NCI-H2081 treated with DMSO at 0.1 percent for 48 hours (cell line): Measurements from ENCODE around the gene MYO5C.
"Not testable (repeated sequence)": the region's sequence is repeated elsewhere in the genome, so short reads cannot be mapped to it uniquely, and the experiment has no call there.

Source experiments
- DNase-seq: peaks from one replicate; lab custom pipeline; 2025; lab: John Stamatoyannopoulos, UW

The MYO5C gene

DNA sequence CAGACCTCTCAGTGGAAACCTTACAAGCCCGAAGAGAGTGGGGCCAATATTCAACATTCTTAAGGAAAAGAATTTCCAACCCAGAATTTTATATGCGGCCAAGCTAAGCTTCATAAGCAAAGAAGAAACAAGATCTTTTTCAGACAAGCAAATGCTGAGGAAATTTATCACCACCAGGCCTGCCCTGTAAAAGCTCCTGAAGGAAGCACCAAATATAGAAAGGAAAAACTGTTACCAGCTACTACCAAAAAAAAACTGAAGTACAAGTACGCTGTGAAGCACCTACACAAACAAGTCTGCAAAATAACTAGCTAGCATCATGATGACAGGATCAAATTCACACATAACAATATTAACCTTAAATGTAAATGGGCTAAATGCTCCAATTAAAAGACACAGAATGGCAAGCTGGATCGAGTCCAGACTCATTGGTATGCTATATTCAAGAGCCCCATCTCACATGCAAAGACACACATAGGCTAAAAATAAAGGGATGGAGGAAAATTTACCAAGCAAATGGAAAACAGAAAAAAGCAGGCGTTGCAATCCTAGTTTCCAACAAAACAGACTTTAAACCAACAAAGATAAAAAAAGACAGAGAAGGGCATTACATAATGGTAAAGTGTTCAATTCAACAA is 130.0 kb downstream of the MYO5C start:
- not testable (repeated sequence) for DNase-seq

DNA sequence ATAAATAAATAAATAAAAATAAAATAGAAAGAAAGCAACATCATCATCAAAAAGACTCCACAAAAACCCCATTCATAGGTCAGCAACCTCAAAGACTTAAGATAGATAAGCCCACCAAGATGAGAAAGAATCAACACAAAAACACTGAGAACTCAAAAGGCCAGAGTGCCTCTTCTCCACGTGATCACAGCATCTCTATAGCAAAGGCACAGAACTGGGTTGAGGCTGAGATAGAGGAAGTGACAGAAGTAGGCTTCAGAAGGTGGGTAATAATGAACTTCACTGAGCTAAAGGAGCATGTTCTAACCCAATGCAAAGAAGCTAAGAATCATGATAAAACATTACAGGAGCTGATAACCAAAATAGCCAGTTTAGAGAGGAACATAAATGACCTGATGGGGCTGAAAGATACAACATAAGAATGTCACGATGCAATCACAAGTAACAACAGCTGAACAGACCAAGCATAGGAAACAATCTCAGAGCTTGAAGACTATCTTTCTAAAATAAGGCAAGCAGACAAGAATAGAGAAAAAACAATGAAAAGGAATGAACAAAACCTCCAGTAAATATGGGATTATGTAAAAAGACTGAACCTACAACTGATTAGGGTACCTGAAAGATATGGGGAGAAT is 130.9 kb downstream of the MYO5C start:
- DNase-seq: no peak

DNA sequence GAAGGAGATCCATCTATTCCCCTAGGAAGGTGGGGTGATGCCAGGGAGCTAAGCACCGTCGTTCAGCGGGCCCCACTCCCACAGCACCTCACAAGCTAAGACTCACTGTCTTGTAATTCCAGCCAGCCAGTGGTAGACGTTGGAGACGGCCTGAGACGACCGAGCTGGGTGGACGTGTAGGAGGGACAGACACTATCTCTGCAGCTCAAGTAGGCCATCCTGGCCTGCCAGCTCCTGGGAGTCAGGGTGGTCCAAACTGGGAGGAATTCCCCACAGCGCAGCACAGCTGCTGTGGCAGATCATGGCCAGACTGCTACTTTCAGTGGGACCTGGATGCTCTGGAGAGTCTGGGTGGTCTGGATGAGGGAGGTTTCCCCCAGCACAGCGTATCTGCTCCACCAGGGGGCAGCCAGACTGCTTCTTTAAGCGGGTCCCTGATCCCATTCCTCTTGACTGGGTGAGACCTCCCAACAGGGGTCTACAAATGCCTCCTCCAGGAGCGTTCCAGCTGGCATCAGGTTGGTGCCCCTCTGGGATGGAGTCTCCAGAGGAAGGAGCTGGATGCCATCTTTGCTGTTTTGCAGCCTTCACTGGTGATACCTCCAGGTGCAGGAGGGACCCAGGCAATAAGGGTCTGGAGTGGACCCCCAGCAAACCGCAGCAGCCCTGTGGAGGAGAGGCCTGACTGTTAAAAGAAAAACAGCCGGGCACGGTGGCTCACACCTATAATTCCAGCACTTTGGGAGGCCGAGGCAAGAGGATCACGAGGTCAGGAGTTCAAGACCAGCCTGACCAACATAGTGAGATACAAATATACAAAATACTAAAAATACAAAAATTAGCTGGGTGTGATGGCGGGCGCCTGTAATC is 132.0 kb downstream of the MYO5C start:
- DNase-seq: no peak

DNA sequence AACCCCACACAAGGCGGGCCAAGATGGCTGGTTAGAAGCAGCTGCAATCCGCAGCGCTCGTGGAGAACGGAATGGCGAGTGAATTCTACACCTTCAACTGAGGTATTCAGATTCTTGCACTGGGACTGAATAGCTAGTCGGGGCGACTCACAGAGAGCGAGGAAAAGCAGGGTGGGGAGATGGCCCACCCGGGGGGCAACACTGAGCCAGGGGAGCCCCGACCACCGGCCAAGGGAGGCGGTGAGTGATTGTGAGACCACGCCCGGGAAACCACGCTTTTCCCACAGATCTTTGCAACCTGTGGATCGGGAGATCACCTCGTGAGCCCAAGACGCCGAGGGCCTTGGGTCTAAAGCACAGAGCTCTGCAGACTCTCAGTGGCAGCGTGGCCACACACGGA is 132.7 kb downstream of the MYO5C start:
- no peak for DNase-seq

DNA sequence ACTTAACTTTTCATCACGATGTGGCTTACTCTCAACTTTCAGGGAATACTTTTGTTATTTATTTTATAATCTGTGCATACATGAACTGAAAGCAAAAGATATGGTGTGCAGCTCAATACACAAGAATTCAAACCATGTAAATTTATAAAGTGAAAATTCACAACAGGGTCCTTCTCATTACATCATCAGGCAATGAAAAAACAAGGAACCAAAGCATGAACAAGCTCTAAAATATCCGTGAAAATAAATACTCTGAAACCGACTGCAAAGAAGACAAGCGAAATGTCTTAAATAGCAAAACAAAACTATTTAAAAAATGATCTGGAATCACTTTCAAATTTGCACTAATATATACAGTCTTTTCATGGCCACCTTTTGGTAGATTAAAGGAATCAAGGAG is 133.3 kb downstream of the MYO5C start:
- no peak for DNase-seq

DNA sequence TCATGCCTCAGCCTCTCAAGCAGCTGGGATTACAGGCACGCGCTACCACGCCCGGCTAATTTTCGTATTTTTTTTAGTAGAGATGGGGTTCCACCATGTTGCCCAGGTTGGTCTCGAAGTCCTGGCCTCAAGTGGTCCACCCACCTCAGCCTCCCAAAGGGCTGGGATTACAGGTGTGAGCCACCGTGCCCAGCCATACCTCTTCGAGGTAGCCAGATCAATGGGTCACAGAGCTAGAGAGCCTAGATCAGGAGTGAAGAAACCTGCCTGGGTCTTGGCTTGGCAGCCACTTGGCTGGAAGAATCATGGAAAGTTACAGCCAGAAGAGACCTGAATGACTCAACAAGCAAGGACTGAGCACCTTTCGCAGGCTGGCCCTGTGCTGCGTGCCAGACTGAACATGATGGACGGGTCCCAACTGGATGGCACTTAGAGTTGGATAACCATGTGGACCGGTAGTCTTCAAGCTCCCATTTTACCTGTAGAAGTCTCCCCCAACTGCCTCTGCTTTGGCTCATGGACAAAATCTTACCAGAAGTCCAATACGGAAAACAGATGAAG is 134.1 kb downstream of the MYO5C start:
- DNase-seq: no peak

DNA sequence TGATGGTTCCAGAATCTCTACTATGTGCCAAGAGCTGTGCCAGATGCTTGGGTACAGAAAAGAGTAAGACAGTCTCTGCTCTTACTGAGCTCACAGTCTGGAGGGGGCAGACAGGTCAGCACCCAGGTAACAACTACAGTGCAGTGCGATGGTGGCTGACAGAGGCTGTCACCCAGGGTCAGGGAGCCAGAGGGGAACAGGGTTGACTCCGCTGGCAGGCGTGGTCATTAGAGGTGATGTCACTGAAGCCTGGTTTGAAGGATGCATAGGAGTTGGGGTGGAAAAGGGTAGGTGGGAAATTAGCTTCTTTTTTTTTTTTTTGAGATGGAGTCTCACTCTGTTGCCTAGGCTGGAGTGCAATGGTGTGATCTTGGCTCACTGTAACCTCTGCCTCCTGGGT is 136.0 kb downstream of the MYO5C start:
- no peak for DNase-seq

DNA sequence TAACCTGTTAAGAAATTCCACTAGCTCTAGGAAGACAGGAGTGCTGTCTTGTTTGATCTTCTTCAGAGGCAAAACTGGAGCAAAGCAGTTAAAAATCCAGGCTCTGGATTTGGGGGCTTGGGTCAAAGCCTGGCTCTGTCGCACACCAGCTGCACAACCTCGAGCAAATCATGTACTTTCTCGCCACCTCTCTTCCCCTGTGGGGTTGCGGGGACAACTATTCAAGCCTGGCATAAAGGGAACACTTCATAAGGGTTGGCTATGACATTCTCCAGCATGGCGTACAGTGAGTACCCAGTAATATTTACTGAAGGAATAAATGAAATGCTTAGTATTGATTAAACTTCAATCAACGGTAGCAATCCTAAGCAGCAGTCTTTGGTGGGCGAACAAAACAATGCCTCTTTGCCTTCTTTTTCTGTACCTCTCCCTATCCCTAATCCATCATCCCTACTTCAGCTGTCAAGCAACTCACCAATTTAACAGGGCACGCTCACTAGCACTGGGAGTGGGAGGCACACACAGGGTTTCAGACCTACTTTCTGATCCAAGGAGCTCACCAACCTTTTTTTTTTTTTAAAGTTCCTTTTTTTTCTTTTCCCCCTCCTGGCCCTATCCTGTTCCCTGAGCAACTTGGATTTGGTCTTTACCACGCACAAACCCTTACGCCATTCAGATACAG is 137.4 kb downstream of the MYO5C start:
- no peak for DNase-seq

DNA sequence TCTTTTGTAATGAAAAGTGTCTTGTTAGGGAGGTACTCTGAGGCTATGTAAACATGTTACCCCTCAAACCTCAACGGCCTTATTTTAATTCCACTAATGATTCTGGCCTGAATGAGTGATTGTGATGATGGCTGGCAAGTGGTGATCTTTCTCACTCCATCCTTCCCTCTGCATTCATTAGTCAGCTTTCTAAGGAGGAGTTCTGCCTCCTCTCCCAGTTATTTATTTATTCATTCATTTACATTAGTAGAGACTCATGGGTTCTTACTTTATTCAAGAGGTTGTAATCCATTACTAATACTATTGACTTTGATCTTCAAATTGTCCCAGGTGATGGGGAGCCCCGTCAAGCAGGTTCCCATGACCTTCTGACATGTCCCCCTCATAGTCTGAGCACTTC is 139.7 kb downstream of the MYO5C start:
- DNase-seq: no peak

DNA sequence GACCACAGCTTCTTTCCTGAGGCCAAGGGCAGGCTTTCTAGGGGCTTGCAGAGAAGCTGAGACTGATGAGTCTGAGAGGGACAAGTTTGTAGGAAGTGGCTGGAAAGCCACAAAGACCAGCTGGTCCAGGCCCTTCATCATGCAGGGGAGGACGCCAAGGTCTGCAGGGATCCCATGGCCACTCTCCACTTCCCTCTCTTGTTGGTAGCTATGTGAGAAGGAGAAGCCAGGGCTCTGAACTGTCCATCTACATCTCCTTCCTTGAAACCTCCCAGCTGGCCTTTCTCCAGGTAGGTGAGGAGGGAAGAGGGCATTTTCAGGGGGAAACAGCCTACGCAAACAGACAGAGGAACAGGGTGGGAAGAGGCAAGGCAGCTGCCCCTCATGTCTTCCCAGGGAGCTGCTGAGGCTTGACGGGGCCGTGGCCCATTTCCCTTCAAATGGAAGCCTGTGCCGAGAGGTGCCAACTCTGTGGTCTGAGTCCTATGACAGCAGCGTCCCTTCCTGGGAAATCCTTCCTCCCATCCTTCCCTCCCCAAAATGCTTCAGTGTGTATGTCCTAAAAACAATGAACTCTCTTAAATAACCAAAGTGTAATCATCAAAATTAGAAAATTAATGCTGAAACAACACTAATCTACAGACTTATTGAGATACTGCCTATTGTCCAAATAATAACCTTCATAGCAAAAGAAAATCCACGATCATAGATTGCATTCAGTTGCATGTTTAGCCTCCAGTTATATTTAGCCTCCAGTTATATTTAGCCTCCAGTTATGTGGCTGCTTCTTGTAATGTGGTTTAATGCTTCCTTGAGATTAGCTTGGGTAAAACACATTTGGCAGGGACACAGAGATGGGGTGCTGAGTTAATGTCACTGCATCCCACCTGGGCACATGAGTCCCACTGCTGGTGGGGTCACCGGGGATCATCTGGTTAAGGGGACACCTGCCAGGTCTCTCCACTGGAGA is 140.4 kb downstream of the MYO5C start:
- no peak for DNase-seq

DNA sequence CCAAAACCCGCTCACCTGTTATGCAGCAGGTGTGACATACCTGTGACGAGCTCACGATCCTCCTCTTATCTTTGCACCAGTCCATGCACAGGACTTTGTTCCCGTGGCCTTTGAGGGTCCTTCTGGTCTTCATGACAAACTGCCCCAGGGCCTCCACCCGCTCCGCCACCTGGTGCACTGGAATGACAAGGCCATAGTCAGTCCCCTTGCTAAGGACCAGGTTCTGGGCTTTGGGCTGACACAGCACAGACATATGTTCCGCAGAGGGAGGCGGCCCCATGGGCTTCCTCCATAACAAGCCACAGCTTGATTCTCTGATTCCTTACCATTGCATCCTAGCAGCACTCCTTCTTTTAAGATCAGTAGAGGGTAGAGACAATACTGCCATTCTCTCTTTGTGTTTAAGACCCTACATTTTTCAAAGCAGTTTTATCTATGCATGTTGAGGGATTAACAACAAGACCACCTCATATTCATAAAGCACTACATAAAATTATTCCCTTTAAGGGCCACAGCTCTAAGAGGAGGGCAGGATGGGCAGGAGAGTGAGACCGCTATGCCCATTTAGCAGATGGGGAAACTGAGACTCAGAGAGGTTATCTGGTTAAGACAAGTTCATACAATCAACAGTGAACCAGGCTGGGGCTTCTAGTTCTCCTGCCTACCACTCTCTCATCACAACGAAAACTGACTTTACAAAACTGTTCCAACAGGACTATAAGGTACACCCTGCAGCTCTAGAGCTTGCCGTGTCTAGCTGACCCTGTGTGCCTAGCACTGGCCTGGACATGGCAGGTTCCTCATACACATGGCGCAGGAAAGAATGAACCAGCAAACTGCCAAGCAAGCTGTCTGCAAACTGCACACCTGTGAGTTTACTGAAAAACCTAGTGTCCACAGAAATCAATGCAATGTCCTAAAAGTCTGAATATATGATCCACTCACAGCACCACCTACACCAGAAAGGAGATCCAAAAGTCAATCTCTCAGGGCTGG is 141.4 kb downstream of the MYO5C start:
- DNase-seq: no peak

DNA sequence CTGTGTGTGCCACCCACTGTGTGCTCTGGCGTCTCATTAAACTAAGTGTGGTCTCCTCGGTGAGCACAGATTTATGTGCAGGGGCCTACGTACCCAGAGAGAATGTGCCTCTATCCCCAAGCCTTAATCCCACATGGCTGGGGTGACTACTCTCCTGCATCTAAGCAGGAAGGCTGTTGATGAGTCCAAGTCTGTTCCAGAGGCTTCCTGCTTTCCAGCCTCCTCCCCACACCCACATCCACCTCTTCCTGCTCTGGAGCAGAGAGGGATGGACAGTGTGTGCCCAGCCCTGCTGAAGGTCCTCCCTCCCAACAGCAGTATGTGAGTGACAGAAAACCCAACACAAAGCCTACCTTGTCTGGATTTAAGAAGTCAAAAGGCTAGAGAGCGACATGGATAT is 144.3 kb downstream of the MYO5C start:
- no peak for DNase-seq

DNA sequence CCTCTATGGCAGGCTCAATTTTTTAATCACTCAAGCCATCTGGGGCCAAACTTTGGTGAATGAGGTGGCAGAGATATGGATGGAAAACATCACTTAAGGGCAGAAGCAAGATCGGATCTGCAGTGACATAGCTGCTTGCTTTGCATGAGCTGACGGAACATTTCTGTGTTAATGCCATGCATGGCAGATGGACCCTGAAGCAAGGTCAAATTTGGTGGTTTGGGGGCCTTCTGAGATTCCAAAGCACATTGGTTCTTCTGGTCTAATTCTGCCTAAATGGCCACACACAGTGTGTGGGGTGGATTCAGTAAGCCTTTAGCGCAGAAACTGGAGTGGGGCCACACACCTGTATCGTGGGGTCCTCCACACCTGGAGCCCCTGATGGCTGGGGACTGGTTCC is 144.7 kb downstream of the MYO5C start:
- DNase-seq: no peak

DNA sequence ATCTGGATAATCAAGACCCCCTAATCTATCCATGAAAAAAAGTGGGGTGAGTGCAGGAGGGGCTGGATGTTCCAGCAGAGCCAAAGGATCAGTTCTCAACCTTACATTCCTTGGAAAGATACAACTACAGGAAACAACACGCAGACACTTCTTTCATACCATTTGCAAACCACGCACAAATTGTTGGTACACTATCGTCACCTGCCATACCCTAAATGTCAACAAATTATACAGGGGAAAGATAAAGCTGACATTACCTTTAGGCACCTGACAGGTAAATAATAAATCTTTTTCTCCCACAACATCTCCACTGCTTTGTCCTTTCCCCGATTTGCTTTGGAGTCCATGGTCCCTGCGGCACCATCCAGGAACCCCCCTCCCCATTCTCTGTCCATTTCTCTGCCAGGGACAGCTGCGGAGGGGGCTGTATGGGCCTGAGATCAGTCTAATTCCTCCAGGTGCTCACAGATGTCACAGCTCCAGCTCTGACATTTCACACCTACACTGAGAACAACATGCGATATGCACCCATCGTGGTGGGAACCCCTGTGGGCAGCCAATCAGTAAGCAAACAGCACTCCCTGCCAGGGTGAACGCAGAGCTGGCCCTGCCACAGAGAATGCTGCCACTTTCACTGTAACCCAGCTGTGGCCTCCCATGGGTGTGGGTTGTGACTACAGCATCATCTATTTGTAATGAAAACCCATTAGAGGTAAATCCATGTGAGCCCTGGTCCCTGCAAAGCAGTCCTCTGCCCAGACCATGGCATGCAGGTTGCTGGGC is 145.4 kb downstream of the MYO5C start:
- no peak for DNase-seq

DNA sequence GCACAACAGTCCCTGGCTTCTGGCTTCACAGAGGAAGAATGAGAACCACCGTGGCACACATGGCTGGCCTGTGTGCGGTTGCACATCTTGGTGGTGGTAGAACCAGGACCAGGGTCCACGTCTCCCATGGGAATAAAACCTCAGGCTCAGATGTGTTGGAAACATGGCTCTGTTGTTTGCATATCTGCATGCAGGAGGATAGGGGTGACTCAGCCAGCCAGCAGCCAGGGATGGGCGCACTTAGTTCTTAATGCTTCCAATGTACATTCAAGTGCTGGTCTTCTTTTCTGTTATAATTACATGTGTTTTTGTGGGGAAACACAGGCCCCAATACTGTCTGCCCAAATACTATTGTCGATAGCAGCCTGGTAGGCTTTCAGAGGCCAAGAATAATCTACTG is 147.2 kb downstream of the MYO5C start:
- DNase-seq: no peak

DNA sequence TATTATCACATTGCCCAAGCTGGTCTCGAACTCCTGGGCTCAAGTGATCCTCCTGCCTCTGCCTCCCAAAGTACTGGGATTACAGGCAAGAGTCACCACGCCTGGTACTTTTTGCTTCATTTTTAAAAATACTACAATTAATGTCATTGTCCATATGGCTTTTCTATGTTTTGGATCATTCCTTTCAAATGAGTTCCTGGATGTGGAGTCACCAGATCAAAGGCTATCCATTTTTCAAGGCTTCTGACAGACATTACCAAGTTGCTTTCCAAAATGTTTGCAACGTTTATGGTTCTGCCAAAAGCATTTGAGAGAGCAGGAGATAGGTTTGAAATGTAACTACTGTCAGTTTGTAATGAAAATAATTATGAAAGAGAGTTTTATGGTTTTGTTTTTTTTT is 148.8 kb downstream of the MYO5C start:
- DNase-seq: no peak

DNA sequence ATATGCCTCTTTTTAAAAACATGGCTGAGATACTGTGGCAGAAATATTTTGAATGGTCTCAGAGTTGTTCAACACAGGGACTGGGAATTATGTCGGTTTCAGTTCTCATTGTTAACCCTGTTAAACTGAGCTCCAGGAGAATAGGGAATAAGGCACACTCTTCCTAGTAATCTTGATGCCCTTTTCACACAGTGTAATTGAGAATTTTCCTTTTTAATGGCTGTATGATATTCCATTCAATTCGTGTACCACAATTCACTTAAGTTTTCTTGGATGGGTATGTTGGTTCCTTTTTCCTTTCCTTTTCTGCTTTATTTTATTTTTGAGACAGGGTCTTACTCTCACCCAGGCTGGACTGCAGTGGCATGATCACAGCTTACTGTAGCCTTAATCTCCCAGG is 149.3 kb downstream of the MYO5C start:
- no peak for DNase-seq

DNA sequence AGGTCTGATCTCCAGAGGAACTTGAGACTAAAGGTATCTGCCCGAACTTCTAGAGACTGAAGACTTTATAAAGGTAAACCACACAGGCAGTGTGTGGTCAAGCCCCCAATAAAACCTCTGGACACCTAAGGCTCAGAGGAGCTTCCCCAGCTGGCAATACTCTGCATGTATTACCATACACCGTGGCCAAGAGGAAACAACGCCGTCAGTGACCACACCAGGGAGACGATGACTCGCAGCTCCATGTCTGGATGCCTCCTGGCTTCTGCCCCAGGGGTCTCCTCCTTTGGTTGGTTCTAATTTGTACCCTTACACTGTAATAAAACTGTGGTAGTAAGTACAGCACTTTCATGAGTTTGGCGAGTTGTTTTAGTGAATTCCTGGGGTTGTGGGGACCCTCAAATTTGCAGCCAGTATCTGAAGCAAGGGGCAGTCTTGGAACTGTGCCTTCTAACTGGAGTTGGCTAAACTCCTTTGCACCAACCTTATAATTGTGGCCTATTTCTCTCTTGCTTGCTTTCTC is 150.9 kb downstream of the MYO5C start:
- no peak for DNase-seq

DNA sequence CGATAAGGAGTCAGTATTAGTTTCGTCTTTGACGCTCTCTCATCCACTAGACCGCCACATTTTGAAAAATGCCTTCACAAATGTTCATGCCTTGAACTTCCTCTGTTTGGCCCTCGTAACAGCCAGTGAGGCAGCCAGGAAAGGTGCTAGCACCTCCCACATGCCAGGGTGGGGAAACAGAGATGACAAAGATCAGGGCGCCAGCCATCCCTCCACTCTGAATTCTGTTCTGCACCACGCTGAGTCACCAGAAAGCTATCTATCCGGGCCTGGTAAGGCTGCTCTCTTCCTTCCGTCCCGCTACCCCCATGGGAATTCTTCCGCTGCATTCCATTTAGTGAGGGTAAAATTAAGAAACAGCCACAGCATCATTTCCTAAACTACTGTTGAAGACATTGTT is 151.7 kb downstream of the MYO5C start:
- no peak for DNase-seq
